Panc1 (cell line): ENCODE results near the gene PTPN23.

Source experiments
- POLR2AphosphoS5 ChIP-seq: IDR thresholded peaks from 2 replicates; pipeline ENCODE4 v1.6.1; 2012; ENCODE audit warnings: mild to moderate bottlenecking, low read depth, low read length, moderate library complexity
- TF ChIP-seq, protein P1 (sequence below): fragments of 450-650 bp; IDR thresholded peaks from 2 replicates; pipeline ENCODE4 v1.5.1; 2017; ENCODE audit warnings: mild to moderate bottlenecking
- TF ChIP-seq, protein P2 (sequence below), 2 experiments: IDR thresholded peaks; 2 replicates each; pipeline ENCODE4 v1.6.1; 2011 to 2012; ENCODE audit warnings: low read depth in 2 of 2, control low read depth in 1 of 2, low read length in 1 of 2, mild to moderate bottlenecking in 1 of 2, moderate library complexity in 1 of 2; ENCODE audit not compliant: insufficient read depth in 1 of 2

DNA sequence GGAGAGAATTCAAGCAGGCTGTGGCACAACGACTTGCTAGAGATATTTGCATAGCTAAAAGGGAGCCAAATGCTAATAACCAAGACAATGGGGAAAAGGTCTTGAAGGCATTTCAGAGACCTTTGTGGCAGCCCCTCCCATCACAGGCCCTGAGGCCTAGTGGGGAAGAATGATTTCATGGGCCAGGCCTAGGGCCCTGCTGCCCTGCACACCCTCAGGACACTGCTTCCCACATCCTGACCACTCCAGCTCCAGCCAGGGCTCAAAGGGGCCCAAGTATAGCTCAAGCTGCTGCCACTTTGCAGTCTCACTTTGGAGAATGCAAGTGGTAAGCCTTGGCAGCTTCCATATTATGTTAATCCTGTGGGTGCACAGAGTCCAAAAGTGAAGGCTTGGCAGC lies 21.5 kb upstream of the PTPN23 start:
- TF ChIP-seq, protein P1, sequence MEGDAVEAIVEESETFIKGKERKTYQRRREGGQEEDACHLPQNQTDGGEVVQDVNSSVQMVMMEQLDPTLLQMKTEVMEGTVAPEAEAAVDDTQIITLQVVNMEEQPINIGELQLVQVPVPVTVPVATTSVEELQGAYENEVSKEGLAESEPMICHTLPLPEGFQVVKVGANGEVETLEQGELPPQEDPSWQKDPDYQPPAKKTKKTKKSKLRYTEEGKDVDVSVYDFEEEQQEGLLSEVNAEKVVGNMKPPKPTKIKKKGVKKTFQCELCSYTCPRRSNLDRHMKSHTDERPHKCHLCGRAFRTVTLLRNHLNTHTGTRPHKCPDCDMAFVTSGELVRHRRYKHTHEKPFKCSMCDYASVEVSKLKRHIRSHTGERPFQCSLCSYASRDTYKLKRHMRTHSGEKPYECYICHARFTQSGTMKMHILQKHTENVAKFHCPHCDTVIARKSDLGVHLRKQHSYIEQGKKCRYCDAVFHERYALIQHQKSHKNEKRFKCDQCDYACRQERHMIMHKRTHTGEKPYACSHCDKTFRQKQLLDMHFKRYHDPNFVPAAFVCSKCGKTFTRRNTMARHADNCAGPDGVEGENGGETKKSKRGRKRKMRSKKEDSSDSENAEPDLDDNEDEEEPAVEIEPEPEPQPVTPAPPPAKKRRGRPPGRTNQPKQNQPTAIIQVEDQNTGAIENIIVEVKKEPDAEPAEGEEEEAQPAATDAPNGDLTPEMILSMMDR: no peak
- no peak for TF ChIP-seq POLR2AphosphoS5
- TF ChIP-seq, protein P2, sequence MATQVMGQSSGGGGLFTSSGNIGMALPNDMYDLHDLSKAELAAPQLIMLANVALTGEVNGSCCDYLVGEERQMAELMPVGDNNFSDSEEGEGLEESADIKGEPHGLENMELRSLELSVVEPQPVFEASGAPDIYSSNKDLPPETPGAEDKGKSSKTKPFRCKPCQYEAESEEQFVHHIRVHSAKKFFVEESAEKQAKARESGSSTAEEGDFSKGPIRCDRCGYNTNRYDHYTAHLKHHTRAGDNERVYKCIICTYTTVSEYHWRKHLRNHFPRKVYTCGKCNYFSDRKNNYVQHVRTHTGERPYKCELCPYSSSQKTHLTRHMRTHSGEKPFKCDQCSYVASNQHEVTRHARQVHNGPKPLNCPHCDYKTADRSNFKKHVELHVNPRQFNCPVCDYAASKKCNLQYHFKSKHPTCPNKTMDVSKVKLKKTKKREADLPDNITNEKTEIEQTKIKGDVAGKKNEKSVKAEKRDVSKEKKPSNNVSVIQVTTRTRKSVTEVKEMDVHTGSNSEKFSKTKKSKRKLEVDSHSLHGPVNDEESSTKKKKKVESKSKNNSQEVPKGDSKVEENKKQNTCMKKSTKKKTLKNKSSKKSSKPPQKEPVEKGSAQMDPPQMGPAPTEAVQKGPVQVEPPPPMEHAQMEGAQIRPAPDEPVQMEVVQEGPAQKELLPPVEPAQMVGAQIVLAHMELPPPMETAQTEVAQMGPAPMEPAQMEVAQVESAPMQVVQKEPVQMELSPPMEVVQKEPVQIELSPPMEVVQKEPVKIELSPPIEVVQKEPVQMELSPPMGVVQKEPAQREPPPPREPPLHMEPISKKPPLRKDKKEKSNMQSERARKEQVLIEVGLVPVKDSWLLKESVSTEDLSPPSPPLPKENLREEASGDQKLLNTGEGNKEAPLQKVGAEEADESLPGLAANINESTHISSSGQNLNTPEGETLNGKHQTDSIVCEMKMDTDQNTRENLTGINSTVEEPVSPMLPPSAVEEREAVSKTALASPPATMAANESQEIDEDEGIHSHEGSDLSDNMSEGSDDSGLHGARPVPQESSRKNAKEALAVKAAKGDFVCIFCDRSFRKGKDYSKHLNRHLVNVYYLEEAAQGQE (IDR thresholded peaks at IDR 0.05; ENCODE audit: insufficient read depth in 1 of 2, low read depth in 2 of 2, low read length in 1 of 2): no peak
